ACHN (cell line): ENCODE data around the gene NECAP2.

Source experiments
- DNase-seq: peaks from one replicate; pipeline ENCODE4 v3.0.0-alpha.2; 2015
- in situ Hi-C: cut with HindIII; loops from 2 replicates; pipeline ENCODE4 v1.10.0; 2017; ENCODE audit warnings: low sequenced_read_pairs, low pct_ligation_motif_present, low pct_unique_long_range_greater_than_20kb

The NECAP2 gene

GRCh38 chr1:16422041-16422440 lies 18.5 kb upstream of the NECAP2 start:
- in situ Hi-C loops, result no loop called here
- DNase-seq, result no peak

- in situ Hi-C loops, result no loop called here
- DNase-seq, result no peak
These were observed 15.1 kb upstream of the NECAP2 start for GRCh38 chr1:16425125-16426025.

- peak; percentile 56 for DNase-seq
- in situ Hi-C loops, result no loop called here
These were observed 9.9 kb upstream of the NECAP2 start for GRCh38 chr1:16430606-16431005.

GRCh38 chr1:16433030-16433429 lies 7.5 kb upstream of the NECAP2 start:
- in situ Hi-C loops, result no loop called here
- DNase-seq, result no peak

- in situ Hi-C loops, result no loop called here
- no peak for DNase-seq
These were observed 6.5 kb upstream of the NECAP2 start for GRCh38 chr1:16434007-16434406.

- in situ Hi-C loops, result no loop called here
These were observed 6.0 kb upstream of the NECAP2 start for GRCh38 chr1:16434501-16434900.

GRCh38 chr1:16436946-16437474 lies 3.5 kb upstream of the NECAP2 start, which contains the start of gene SPATA21:
Gene SPATA21, minus strand, starts transcription at chr1:16437424. Its CDS starts 6,053 bp downstream, at chr1:16431371.
- in situ Hi-C loops, result no loop called here
- no peak for DNase-seq

More at GRCh38 chr1:16434501-16434900, 6.0 kb upstream of the NECAP2 start:
- no peak for DNase-seq

GRCh38 chr1:16438516-16438915 lies 2.0 kb upstream of the NECAP2 start:
- no peak for DNase-seq
- in situ Hi-C loops, result no loop called here

GRCh38 chr1:16438924-16439323 lies 1.6 kb upstream of the NECAP2 start:
- in situ Hi-C loops, result no loop called here
- no peak for DNase-seq

GRCh38 chr1:16440131-16440469 lies 424 bp upstream of the NECAP2 start:
- peak; percentile 2 for DNase-seq
- in situ Hi-C loops, result no loop called here

GRCh38 chr1:16441282-16441665 lies 750 bp downstream of the NECAP2 start:
- in situ Hi-C loops, result no loop called here
- peak; percentile 19 for DNase-seq

GRCh38 chr1:16442265-16442664 lies 1.7 kb downstream of the NECAP2 start:
- no peak for DNase-seq
- in situ Hi-C loops, result no loop called here

GRCh38 chr1:16442941-16443340 lies 2.4 kb downstream of the NECAP2 start:
- DNase-seq, result no peak
- in situ Hi-C loops, result no loop called here

GRCh38 chr1:16443975-16444770 lies 3.6 kb downstream of the NECAP2 start:
- DNase-seq, result no peak
- in situ Hi-C loops, result no loop called here

GRCh38 chr1:16445052-16445451 lies 4.5 kb downstream of the NECAP2 start:
- DNase-seq, result no peak
- in situ Hi-C loops, result no loop called here

- DNase-seq, result no peak
- in situ Hi-C loops, result no loop called here
These were observed 5.6 kb downstream of the NECAP2 start for GRCh38 chr1:16446116-16446515.

- DNase-seq, result no peak
- in situ Hi-C loops, result no loop called here
These were observed 7.1 kb downstream of the NECAP2 start for GRCh38 chr1:16447641-16448040.

GRCh38 chr1:16449065-16449464 lies 8.5 kb downstream of the NECAP2 start:
- DNase-seq, result no peak
- in situ Hi-C loops, result no loop called here

GRCh38 chr1:16449666-16450065 lies 9.1 kb downstream of the NECAP2 start:
- in situ Hi-C loops, result no loop called here
- no peak for DNase-seq
